Measurements from ENCODE around the gene METTL23.
"Not testable (repeated sequence)": the region's sequence is repeated elsewhere in the genome, so short reads cannot be mapped to it uniquely, and the experiment has no call there.

GRCh38 chr17:76698466-76698977 is 28.1 kb upstream of the METTL23 start:
- TF ChIP-seq POLR2AphosphoS5 (IDR thresholded peaks at IDR 0.05; ENCODE audit: insufficient read depth, low read depth, low read length); MYC (IDR thresholded peaks at IDR 0.05; ENCODE audit: low read depth, low read length); POLR2A (IDR thresholded peaks at IDR 0.05; ENCODE audit: low read depth, low read length); EZH2 (IDR thresholded peaks at IDR 0.05; ENCODE audit: borderline replicate concordance, low read depth, low read length, severe bottlenecking); CTCF (IDR thresholded peaks at IDR 0.05; ENCODE audit: extremely low read depth in 1 of 2, insufficient read depth in 1 of 2, low read depth in 1 of 2, low read length in 2 of 2); MAX (IDR thresholded peaks at IDR 0.05; ENCODE audit: insufficient read depth, insufficient read length); GATA2 (IDR thresholded peaks at IDR 0.05; ENCODE audit: insufficient read depth, insufficient read length, low read depth, low read length): not testable (repeated sequence)

All from endothelial cell of umbilical vein (primary cell).